22Rv1 (cell line): ENCODE data around the gene CAMTA1.

Experiments used
- H3K27ac ChIP-seq: fragments of 450-650 bp; 2 replicates; pipeline ENCODE4 v1.5.1; 2017
- ZFX ChIP-seq: fragments of 450-650 bp; IDR thresholded peaks from 2 replicates; pipeline ENCODE4 v1.6.1; 2017; ENCODE audit warnings: antibody characterized with exemption, borderline replicate concordance
- TF ChIP-seq, protein P1 (sequence below): fragments of 450-650 bp; IDR thresholded peaks from 2 replicates; pipeline ENCODE4 v1.5.1; 2017; ENCODE audit warnings: mild to moderate bottlenecking

CAMTA1 gene

DNA sequence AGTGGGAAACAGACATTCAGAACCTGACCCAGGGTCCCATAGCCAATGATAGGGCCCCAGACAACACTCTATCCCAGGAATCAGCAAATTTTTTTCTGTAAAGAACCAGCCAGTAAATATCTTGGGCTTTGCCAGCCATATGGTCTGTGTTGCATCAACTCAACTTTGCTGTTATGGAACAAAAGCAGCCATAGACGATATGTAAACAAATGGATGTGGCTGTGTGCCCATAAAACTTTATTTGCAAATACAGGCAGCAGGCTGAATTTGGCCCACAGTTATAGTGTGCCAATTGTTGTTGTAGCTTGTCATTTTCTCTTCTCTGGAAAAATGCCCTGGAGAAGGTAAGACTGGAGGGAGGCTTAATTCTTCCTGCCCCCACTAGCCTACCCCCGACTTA lies 554.7 kb downstream of the CAMTA1 start:
- H3K27ac ChIP-seq = no peak overlapping the region; the same call in 1 of the 2 replicates
- TF ChIP-seq, protein P1, sequence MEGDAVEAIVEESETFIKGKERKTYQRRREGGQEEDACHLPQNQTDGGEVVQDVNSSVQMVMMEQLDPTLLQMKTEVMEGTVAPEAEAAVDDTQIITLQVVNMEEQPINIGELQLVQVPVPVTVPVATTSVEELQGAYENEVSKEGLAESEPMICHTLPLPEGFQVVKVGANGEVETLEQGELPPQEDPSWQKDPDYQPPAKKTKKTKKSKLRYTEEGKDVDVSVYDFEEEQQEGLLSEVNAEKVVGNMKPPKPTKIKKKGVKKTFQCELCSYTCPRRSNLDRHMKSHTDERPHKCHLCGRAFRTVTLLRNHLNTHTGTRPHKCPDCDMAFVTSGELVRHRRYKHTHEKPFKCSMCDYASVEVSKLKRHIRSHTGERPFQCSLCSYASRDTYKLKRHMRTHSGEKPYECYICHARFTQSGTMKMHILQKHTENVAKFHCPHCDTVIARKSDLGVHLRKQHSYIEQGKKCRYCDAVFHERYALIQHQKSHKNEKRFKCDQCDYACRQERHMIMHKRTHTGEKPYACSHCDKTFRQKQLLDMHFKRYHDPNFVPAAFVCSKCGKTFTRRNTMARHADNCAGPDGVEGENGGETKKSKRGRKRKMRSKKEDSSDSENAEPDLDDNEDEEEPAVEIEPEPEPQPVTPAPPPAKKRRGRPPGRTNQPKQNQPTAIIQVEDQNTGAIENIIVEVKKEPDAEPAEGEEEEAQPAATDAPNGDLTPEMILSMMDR = no peak
- TF ChIP-seq ZFX = no peak

DNA sequence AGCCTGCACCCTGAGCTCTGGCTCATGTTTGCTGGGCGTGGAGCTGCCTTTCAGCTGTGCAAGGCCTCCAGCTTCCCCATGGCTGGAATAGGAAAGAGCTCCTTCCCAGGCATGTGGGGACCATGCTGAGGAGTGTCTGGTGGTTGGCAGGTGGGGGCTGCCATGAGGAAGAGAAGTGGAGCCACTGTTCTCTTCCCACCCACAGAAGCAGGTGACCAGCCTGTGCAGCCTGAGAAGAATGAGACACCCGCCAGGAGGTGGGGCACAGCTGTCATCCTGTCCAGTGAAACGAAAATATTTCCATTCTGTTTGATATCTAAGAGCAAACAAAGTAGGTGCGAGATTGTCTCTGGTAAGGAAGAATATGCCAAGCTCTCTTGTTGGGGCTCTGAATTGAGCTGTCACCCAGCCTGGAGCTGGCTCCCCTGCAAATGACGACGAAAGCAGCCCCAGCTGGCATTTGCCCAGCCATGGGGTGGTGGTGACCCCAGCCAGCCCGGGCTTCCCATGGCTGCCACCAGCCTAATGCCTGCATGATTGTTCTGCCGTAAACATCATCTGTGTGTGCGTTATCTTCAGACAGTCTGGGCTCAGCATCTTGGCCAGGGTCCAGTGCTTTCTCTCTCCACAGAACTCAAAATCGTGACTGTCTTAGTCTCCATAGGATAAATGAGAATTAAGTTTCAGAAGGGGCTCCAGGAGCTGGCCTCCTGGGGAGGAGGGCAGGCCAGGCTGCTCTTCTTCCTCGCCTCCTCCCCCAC lies 556.1 kb downstream of the CAMTA1 start:
- TF ChIP-seq, protein P1 = no peak
- TF ChIP-seq ZFX = no peak
- no peak overlapping the region for H3K27ac ChIP-seq

DNA sequence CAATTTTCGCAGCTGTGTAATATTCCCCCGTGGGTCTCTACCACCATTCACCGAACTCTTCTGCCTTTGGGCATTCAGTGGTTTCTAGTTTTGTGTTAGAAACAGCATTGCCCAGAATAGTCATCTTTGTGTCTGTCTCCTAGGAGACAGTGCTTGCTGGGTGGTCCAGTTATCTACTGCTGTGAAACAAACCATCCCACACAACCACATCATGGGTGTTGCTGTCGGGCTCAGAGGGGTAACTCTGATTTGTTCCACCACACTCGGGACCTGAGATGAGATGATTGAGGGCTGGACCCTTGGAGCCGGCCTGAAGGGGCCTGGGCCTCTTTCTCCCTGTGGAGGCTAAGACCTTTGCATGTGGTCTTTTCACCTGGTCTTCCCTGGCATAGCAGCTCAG lies 558.6 kb downstream of the CAMTA1 start:
- H3K27ac ChIP-seq = no peak overlapping the region
- TF ChIP-seq, protein P1 = no peak
- TF ChIP-seq ZFX = no peak

DNA sequence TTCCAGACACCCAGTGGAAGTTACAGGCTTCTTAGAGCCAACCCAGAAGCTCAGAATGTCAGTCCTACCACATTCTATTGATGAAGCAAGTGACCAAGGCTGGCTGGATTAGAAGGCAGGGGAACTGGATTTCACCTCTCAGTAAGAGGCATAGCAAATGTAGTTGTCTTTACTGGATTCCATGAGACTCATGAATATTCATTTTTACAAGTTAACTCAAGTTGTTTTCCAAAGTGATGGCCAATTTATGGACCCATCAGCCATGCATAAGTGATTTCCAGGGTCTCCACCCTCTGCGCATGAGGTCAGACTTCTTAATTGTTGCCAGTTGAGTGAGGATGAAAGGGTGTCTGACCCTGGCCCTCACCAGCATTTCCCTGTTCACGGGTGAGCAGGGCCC lies 559.0 kb downstream of the CAMTA1 start:
- H3K27ac ChIP-seq = no peak overlapping the region
- TF ChIP-seq, protein P1 = no peak
- TF ChIP-seq ZFX = no peak

DNA sequence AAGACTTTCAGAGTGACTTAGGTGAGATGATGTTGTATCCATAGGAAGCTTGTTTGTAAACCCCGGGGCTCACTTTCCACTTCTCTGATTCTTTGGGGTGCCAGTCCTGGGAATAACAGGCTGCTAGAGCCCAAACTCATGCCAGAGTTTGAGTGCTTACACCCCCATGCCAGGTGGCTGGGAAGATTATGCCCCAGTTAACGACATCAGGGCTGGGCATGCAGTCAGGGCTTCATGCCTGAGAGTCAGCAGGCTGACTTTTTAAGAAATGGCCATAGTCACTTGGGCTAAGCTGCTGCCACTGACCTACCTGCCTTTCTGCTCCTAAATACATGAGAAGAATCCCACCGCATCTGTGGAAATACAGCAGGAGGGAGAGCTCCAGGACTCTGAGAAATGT lies 560.3 kb downstream of the CAMTA1 start:
- no peak for TF ChIP-seq ZFX
- TF ChIP-seq, protein P1 = no peak

DNA sequence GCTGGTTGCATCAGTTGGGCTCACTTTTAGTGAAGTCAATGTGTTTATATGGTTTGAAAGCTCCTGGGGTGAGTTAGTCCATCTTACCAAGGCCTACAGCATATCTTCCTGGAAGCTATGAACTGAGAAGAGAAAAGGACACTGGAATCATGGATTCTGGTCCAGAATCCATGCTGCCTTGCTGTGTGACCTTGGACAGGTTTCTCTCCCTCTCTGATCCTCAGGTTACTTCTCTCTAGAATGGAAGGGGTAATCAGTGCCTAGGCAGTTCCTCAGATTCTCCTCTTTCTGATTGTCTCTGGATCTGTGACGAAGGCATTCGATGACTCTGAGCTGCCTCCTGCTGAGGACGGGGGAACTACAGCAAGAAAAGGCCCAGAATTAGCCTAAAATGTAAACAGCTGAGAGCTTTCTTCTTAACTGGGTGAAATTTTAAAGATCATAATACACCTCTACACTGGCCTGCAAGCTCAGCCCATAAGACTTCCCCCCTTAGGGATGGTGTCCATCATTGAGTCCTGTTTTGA lies 560.9 kb downstream of the CAMTA1 start:
- no peak overlapping the region for H3K27ac ChIP-seq
- no peak for TF ChIP-seq ZFX
- TF ChIP-seq, protein P1 = no peak

More for the DNA sequence above, 560.3 kb downstream of the CAMTA1 start:
- no peak overlapping the region for H3K27ac ChIP-seq

DNA sequence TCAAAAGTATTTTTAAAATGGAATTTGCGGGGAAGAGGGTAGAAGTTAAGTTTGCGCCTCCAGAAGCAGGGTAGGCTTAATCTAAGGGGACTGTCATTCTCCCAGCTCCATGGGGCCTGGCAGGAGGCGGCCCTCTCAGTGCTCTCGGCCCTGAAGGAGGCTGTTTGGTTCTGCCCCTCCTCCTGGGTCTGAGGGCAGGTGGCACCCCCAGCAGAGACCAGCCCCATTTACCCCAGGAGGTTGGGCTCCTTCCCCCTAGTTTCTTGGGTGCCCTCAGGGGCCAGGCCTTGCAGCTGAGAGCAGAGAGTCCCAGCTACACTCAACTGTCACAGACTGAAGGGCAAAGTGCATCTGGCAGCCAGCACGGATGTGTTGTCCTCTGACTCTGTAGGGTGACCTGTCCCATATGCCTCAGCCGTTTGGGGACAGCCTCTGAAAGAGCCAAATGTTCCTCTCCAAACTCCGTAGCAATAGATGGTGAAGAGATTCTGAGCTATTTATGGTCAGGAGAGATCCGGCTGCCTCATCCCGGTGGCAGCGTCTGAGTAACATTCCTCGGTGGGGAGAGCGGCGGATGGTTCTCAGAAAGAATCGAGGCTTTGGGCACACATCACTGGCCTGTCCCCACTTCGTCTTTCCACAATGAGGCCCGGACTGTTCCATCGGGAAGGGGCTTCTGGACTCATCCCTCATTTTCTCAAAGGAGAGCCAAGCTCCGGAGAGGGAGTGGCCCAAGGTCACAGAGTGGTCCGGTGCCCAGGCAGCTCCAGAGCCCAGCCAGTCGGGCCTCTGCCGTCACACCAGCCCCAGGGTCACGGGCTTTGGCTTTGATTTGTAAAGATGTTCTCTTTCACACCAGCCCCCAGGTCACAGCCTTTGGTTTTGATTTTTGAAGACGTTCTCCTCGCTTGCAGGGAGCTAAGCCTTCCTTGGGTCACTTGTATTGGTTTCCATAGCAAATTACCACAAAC lies 561.6 kb downstream of the CAMTA1 start:
- no peak for TF ChIP-seq ZFX
- TF ChIP-seq, protein P1 = no peak
- H3K27ac ChIP-seq = no peak overlapping the region
